Measurements from ENCODE around the gene BAHD1. TPM values are rescaled to one million over a fixed set of nuclear protein-coding genes. Genes with fewer than 3 reads are reported as not detected.

Gene BAHD1
- total RNA-seq, 4 donors from 2014 or later, result 12.8 to 18.5 (median 16.2) TPM

DNA sequence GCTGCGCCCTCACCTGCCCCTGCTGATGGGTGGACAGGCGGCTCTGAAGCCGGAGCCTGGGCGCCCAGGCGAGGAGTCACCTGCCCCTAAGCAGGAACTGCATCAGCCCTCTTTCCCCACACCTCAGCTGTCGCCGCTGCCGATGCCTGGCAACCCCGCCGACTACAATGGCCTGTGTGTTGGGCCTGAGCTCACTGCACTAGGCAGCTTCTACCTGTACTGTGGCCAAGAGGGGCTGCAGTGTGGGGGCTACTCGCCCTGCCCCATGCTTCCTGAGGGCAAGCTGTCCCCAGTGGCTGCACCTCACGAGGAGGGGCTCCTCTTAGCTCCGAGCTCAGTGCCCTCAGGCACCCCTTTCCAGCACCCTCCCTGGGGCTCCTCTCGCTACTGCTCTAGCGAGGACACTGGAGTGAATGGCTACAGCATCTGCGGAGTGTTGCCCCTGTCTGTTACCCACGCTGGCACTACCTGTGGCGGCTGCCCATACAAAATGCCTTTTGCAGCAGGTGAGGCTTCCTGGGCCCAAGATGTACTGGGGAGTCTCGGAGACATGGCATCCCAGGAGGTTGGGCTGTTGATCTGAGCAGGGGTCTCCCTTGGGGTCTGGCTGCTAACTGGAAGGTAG is 18.8 kb downstream of the BAHD1 start:
- TF ChIP-seq, protein P1, sequence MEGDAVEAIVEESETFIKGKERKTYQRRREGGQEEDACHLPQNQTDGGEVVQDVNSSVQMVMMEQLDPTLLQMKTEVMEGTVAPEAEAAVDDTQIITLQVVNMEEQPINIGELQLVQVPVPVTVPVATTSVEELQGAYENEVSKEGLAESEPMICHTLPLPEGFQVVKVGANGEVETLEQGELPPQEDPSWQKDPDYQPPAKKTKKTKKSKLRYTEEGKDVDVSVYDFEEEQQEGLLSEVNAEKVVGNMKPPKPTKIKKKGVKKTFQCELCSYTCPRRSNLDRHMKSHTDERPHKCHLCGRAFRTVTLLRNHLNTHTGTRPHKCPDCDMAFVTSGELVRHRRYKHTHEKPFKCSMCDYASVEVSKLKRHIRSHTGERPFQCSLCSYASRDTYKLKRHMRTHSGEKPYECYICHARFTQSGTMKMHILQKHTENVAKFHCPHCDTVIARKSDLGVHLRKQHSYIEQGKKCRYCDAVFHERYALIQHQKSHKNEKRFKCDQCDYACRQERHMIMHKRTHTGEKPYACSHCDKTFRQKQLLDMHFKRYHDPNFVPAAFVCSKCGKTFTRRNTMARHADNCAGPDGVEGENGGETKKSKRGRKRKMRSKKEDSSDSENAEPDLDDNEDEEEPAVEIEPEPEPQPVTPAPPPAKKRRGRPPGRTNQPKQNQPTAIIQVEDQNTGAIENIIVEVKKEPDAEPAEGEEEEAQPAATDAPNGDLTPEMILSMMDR (IDR thresholded peaks at IDR 0.05), result no peak
- TF ChIP-seq POLR2A (IDR thresholded peaks at IDR 0.05), result no peak
- H3K4me3 ChIP-seq (ENCODE audit: low read depth, poor library complexity, severe bottlenecking), result no peak overlapping the region
- intact Hi-C loops (cut with DNase I; ENCODE audit: low total_unique reads), result no loop called here
- WGBS, 2 donors, result 88 to 94% methylated on average over 13 to 19 of the region's 19 CpGs
- no peak for DNase-seq (ENCODE audit: low spot score in 2 of 2)

DNA sequence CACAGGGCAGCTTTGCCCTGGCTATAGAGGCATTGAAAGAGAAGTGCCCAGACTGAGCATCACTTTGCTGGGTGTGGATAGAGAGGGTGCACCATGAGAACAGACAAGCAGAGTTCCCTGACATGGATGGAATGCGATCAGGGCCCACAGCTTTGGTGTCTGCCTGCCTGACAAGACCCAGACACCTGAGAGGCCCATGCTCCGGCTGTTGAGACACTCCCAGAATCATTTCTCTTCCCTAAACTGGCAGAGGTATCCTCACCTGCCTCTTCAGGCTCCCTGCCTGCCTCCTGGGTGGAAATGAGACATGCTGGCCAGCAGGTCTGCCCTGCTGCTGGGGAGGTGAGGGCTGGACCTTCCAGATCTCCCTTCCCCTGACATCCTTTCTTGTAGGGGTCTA is 19.7 kb downstream of the BAHD1 start:
- H3K4me3 ChIP-seq (ENCODE audit: low read depth, poor library complexity, severe bottlenecking), result no peak overlapping the region
- no peak for DNase-seq (ENCODE audit: low spot score in 2 of 2)
- TF ChIP-seq POLR2A (IDR thresholded peaks at IDR 0.05), result no peak
- TF ChIP-seq, protein P1 (IDR thresholded peaks at IDR 0.05), result no peak
- intact Hi-C loops (cut with DNase I; ENCODE audit: low total_unique reads), result no loop called here
- 67 to 89% methylated on average over 2 of the region's 2 CpGs for WGBS, 2 donors

DNA sequence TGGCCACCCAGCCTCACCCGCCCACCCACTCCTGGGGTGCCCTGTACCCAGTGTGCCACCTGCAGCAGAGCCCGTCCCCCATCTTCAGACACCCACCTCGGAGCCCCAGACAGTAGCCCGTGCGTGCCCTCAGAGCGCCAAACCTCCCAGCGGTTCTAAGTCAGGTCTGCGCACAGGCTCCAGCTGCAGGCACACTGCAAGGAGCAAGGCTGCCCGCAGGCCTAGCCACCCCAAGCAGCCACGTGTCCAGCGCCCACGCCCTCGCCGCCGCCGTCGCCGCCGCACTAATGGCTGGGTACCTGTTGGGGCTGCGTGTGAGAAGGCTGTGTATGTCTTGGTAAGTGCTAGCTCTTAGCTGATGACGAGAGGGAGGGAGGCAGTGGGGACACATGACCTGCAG is 21.2 kb downstream of the BAHD1 start:
- H3K4me3 ChIP-seq (ENCODE audit: low read depth, poor library complexity, severe bottlenecking), result no peak overlapping the region
- TF ChIP-seq POLR2A (IDR thresholded peaks at IDR 0.05), result no peak
- TF ChIP-seq, protein P1 (IDR thresholded peaks at IDR 0.05), result no peak
- intact Hi-C loops (cut with DNase I; ENCODE audit: low total_unique reads), result no loop called here
- DNase-seq (ENCODE audit: low spot score in 2 of 2), result no peak
- 92 to 97% methylated on average over 20 to 21 of the region's 21 CpGs for WGBS, 2 donors

DNA sequence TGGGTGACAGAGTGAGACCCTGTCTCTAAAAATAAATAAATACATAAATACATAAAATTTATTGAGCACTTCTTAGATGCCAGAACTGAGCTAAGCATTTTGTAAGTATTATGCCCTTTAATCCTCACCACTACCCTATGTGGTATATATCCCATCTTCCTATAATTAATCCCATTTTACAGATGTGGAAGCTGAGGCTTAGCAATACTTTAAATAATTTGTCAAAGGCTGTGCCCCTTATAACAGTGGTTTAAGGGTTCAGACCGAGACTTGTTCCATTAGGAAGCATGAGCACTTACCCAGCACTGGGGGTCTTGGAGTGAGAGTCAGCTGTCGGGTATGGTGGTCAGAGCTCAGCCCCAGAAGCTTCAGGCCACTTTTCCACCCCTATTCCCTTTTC is 22.5 kb downstream of the BAHD1 start:
- TF ChIP-seq, protein P1 (IDR thresholded peaks at IDR 0.05), result no peak
- TF ChIP-seq POLR2A (IDR thresholded peaks at IDR 0.05), result no peak
- DNase-seq (ENCODE audit: low spot score in 2 of 2), result no peak
- WGBS, 2 donors, result 96 to 98% methylated on average over 2 of the region's 2 CpGs
- no peak overlapping the region for H3K4me3 ChIP-seq (ENCODE audit: low read depth, poor library complexity, severe bottlenecking)
- intact Hi-C loops (cut with DNase I; ENCODE audit: low total_unique reads), result no loop called here

DNA sequence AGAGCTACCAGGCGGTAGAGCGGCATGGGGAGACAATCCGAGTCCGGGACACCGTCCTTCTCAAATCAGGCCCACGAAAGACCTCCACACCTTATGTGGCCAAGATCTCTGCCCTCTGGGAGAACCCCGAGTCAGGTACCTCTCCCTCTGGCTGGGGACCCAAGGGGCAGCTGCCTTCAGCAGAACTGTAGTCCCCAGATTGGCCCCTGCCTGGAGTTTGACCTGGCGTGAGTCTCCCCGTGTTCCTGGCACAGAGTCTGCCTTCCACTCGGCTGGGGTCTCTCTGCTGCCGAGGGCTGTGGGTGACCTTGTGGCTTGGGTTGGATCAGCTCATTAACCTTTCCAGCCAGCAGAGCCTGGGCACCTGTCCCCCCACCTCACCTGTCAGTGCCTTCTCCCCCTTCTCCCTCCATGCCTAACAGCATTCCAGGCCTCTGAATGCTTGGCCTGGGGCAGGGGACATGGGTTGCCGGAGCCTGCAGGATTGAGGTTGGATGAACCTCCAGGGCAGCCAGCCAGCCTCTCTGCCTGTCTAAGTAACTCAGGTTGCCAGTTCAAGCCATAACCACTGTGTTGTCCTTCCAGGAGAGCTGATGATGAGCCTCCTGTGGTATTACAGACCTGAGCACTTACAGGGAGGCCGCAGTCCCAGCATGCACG is 23.3 kb downstream of the BAHD1 start:
- TF ChIP-seq, protein P1 (IDR thresholded peaks at IDR 0.05), result no peak
- no peak for TF ChIP-seq POLR2A (IDR thresholded peaks at IDR 0.05)
- WGBS, 2 donors, result 84 to 89% methylated on average over 13 to 14 of the region's 14 CpGs

More for the DNA sequence above, 23.3 kb downstream of the BAHD1 start:
- no peak for DNase-seq (ENCODE audit: low spot score in 2 of 2)
- no peak overlapping the region for H3K4me3 ChIP-seq (ENCODE audit: low read depth, poor library complexity, severe bottlenecking)
- intact Hi-C loops (cut with DNase I; ENCODE audit: low total_unique reads), result no loop called here
